ENCODE measurements around the gene MOB2.

DNA sequence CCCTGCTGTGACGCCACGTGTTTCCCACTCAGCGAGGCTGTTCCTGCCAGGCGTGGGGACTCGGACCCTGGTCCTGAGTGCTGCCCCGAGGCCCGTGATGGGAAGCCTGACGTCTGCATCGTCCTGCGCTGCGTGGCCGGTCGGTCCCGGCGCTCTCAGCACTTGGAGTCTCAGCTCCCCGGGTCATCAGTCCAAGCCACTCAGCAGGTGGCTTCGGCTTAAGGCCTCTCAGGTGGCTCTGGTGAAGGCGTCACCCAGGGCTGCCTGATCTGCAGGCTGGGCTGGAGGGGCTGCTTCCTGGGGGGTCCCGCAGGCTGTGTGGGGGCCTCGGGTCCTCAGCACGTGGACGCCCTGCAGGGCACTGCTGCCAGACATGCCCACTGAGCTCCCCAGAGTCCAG lies 61.6 kb downstream of the MOB2 start:
- TF ChIP-seq, protein P1, sequence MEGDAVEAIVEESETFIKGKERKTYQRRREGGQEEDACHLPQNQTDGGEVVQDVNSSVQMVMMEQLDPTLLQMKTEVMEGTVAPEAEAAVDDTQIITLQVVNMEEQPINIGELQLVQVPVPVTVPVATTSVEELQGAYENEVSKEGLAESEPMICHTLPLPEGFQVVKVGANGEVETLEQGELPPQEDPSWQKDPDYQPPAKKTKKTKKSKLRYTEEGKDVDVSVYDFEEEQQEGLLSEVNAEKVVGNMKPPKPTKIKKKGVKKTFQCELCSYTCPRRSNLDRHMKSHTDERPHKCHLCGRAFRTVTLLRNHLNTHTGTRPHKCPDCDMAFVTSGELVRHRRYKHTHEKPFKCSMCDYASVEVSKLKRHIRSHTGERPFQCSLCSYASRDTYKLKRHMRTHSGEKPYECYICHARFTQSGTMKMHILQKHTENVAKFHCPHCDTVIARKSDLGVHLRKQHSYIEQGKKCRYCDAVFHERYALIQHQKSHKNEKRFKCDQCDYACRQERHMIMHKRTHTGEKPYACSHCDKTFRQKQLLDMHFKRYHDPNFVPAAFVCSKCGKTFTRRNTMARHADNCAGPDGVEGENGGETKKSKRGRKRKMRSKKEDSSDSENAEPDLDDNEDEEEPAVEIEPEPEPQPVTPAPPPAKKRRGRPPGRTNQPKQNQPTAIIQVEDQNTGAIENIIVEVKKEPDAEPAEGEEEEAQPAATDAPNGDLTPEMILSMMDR (IDR thresholded peaks at IDR 0.05; ENCODE audit: low read depth, low read length), result no peak
- no peak for TF ChIP-seq EZH2phosphoT487 (IDR thresholded peaks at IDR 0.05; ENCODE audit: low read depth)

Data from OCI-LY3 (cell line).